GM18505 (cell line): ENCODE results near the gene PROB1.
"Not testable (repeated sequence)": the region's sequence is repeated elsewhere in the genome, so short reads cannot be mapped to it uniquely, and the experiment has no call there.

Experiments used
- ATAC-seq: cut with Tn5 transposase; IDR thresholded peaks from one replicate; pipeline ENCODE4 v1.9.1; 2021; ENCODE audit not compliant: unreplicated experiment
- POLR2A ChIP-seq: IDR thresholded peaks from 4 replicates; pipeline ENCODE4 v1.6.1; 2011; ENCODE audit warnings: borderline replicate concordance; ENCODE audit not compliant: insufficient read depth, insufficient read length; ENCODE audit errors: extremely low read depth

Gene PROB1, protein sequence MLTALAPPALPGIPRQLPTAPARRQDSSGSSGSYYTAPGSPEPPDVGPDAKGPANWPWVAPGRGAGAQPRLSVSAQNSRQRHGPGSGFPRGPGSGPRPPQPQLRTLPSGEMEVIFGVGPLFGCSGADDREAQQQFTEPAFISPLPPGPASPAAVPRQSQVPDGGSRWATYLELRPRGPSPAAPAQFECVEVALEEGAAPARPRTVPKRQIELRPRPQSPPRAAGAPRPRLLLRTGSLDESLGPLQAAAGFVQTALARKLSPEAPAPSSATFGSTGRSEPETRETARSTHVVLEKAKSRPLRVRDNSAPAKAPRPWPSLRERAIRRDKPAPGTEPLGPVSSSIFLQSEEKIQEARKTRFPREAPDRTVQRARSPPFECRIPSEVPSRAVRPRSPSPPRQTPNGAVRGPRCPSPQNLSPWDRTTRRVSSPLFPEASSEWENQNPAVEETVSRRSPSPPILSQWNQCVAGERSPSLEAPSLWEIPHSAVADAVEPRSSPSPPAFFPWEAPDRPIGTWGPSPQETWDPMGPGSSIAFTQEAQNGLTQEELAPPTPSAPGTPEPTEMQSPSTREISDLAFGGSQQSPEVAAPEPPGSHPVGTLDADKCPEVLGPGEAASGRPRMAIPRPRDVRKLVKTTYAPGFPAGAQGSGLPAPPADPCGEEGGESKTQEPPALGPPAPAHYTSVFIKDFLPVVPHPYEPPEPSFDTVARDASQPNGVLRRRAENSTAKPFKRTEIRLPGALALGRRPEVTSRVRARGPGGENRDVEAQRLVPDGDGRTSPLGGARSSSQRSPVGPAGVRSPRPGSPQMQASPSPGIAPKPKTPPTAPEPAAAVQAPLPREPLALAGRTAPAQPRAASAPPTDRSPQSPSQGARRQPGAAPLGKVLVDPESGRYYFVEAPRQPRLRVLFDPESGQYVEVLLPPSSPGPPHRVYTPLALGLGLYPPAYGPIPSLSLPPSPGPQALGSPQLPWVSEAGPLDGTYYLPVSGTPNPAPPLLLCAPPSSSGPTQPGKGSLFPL

DNA sequence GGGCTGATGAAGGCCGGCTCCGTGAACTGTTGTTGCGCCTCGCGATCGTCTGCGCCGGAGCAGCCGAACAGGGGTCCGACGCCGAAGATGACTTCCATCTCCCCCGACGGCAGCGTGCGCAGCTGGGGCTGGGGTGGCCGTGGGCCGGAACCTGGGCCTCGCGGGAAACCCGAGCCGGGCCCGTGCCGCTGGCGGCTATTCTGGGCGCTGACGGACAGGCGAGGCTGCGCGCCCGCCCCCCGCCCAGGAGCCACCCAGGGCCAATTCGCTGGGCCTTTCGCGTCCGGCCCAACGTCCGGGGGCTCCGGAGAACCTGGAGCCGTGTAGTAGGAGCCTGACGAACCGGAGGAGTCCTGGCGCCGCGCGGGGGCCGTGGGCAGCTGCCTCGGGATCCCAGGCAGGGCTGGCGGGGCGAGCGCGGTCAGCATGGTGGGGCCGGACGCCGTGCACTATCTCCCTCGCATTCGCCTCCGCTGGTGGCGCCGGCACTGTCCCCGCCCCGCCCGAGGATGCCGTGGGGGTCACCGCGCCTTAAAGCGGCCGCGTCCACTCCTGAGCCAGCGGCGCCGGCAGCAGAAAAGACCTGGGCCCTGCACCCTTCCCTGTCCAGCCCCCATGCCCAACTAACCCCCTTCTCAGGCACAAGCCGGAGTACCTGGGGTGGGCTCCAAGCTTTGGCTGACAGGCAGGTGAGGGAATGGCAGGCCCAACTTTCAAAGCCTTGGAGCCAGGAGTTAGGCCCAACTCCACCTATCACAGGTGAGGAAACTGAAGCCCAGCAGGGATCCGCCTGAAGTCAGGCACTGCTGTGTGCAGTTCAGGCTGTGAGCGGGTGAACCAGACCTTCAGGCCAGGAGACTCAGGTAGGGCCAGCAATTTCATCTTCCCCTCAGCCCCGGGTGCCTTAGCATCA is at the start of gene PROB1:
TSS of gene PROB1 (minus strand) at position 451 of the 913 bp plus-strand sequence. CDS start at position 428, 23 bp downstream.
- no peak for TF ChIP-seq POLR2A
- ATAC-seq, result no peak

DNA sequence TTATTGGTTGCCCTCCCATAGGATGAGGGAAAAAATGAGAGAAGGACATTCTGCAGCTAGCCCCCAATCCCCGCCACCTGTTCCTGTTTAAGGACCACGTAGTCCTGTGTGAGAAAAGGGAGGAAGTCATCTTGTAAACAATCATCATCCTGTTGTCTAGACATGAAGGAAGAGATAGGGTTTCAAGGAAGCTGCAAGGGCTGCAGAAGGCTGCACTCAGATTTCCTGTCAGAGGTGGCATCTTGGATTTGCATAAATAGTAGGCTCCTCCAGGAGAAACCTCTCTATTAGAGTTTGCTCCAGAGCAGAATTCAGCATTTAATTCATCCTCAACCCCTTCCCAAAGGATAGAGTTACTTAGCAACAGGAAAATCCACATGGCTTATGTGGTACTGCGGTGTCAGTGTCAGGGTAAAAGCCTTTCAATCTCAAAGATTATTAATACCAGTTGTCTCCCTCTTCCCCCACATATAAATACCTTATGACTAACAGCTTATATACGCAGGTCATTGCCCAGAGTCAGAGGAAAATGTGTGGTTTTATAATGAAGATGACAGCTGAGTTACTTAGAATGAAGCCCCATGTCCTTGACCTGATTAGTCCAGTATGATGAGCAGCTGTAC is 49.0 kb upstream of the PROB1 start:
- TF ChIP-seq POLR2A, result no peak
- ATAC-seq, result no peak

DNA sequence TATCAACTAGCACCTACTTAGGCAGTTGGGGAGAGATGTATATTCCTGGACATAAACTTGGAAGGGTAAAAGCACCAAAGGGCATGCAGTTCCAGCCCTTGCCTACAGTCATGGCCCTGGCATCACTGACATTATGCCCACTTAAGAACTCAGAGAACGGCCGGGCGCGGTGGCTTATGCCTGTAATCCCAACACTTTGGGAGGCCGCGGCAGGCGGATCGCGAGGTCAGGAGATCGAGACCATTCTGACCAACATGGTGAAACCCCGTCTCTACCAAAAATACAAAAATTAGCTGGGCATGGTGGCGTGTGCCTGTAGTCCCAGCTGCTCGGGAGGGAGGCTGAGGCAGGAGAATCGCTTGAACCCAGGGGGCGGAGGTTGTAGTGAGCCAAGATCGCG is 45.5 kb upstream of the PROB1 start:
- ATAC-seq, result not testable (repeated sequence)

DNA sequence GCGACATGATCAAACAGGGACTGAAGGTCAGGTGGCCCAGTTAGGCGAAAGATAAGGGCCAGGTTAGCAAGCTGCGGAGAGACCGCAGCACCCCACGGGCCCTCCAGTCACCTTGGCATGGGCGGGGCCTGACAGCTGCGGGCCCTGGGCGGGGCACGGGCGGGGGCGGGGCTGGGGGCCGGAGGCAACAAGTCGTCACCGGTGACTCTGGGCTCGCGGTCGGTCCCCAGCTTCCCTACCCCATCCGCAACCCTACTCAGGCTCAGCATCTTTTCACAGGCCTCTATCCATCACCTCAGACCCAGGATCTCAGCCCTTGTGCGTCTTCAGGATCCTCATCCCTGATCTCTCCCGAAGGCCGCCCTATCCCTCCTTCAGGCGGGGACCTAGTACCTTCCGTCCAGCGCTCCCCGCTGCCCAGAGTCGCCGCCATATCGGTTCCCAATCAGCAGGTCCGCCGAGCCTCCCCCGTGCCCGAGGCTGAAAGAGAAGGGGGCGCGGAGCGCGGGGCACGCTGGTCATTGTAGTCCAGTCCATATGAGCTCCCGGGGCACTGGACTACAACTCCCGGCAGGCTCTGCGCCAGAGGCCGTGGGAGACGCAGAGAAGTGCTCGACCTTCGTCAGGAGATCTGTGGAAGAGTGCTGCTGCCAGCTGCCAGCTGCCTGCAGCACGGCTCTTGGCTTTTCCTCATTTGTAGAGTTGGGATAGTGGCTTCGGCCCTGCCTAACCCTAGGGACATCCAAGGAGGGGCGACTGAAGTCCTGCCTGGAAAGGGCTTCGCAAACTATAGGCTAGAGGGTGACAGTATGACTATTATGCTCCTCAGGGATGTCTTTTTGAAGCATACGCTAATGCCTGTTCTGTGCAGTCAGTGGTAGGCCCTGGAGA is 44.4 kb upstream of the PROB1 start, which contains the start of gene DNAJC18:
TSS of gene DNAJC18 (minus strand) at position 513 of the 891 bp plus-strand sequence. CDS start at position 433, 80 bp downstream.
- peak; percentile 66 for TF ChIP-seq POLR2A
- peak; percentile 81 for ATAC-seq

DNA sequence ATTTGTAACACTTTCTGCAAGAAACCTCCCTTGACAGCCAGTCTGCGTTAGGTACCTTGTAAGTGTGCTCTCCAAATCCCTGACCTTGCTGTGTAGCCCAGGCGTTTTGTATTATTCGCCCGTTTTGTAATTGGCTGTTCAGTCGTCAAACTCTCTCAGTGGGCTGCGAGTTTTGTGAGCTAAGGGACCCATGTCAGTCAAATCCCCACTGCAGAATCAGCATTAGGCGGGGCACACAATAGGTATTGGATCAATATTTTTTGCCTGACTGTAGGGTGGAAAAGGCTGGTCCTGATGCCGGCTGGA is 43.8 kb upstream of the PROB1 start:
- no peak for TF ChIP-seq POLR2A
- ATAC-seq, result no peak

DNA sequence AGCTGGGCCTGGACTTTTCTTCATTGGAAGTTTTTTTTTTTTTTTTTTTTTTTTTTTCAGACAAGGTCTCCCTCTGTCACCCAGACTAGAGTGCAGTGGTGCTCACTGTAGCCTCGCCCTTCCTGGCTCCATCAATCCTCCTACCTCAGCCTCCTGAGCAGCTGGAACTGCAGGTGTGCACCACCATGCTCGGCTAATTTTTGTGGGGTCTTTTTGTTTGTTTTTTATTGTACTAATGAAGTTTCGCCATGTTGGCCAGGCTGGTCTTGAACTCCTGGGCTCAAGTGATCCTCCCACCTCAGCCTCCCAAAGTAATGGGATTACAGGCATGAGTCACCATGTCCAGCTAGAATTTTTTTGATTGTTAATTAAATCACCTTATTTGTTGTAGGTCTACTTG is 40.8 kb upstream of the PROB1 start:
- no peak for TF ChIP-seq POLR2A
- no peak for ATAC-seq

DNA sequence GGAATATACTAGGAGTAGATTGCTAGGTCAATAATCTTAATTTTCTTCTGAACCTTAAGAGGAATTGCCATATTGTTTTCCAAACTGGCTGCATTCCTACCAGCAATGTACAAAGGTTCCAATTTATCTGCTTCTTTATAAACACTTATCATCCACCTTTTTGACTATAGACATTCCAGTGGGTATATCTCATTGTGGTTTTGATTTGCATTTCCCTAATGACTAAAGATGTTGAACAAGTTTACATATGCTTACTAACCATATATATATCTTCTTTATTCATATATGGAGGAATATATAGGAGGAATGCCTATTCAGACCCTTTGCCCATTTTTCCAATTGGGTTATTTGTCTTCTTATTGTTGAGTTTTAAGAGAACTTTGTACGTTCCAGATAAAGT is 36.8 kb upstream of the PROB1 start:
- no peak for TF ChIP-seq POLR2A
- no peak for ATAC-seq

DNA sequence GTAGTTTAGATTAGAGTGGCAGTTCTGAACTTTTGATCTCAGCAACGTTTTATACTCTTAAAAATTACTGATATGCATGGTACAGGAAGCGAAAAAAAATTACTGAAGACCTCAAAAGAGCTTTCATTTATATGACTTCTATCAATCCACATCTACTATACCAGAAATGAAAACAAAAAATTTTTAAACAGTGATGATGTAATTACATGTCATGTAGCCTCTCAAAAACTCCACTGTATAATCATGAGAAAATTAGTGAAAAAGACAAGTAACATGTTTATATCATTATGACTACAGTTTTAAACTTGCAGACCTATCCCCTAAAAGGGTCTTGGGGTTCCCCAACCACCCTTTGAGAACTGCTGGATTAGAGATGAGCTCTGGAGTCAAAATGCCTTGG is 35.1 kb upstream of the PROB1 start:
- ATAC-seq, result no peak
- no peak for TF ChIP-seq POLR2A

DNA sequence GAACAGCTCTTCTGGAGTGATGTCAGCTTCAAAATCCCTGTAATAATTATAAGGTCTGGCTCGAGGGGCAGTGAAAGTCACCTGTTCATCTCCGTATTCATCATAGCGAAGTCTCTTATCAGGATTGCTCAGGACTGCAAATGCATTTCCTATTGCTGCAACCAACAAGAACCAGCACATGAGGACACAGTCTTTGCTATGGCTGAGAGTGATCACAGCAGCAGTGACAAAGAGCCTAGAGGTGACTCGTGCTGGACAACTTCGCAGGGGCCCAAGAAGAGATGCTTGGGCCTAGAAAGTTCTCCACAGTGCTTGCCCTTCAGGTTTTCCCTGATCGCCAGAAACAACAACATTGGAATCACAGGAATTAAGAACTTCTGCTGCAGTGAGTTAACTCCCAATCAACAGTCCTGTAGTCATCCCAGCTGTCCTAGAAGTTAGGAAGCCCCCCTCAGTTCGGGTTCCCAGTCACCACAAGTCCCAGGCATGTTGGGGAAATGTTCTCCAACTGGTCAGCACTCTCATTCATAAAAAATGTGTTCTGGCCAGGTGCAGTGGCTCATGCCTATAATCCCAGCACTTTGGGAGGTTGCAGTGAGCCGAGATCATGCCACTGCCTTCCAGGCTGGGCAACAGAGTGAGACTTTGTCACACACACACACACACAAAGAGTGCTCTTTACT is 31.4 kb upstream of the PROB1 start:
- no peak for TF ChIP-seq POLR2A
- no peak for ATAC-seq

DNA sequence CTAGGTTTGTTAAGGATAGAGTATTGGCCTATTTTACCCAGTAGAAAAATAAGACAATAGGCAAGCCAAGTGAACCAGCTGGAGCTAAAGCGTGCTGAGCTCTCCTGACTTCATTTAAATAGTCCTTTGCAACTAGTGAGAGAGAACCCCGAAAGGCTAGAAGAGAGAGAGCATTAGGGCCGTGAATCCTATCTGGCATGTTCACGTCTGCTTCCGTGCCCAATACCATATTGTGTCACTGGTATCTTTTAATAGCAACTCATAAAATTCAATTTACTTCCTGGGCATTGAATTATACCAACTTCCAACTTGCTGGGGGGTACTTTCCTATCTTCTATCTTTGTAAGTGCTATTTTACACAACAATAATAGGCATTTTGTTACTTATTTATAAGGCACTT is 30.6 kb upstream of the PROB1 start:
- no peak for ATAC-seq
- TF ChIP-seq POLR2A, result no peak

DNA sequence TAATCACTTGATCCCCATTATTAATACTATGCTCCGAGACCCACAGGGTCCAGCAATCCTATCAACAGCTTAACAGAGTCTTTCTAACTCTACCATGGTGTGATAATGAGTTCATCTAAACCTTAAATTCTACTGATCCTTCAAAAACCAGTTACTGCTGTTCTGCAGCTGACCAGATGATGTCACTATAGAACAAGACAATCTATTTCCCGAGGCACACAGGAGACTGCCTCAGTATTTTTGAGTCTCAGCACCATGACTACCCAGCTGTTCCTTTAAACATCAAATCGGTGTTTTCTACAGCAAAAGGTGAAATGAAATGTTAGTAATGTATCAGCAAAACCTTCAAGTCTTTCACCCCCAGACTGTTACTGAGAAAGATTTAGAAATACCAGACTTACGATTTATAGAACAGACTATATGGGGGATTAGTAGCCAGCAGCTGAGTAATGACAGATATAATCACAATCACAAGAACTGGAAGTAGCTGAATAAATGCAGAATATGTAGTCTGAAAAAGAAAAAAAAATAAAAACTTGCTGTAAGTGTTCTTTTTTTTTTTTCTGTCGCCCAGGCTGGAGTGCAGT is 27.5 kb upstream of the PROB1 start:
- no peak for TF ChIP-seq POLR2A
- ATAC-seq, result peak; percentile 57
